HCT116 (cell line): ENCODE results near the gene BHLHA9. TPM values are rescaled to one million over a fixed set of nuclear protein-coding genes. Genes with fewer than 3 reads are reported as not detected.

Experiments used
- ATAC-seq: fragments of 200-7000 bp; cut with Tn5 transposase; 2 replicates; pipeline ENCODE4 v1.9.1; 2020; ENCODE audit warnings: mild to moderate bottlenecking, moderate library complexity
- BruUV-seq: library from RNA; stranded (reverse); fragments of 400-500 nt; replicated peaks from 2 replicates; lab custom pipeline; 2021; lab: Mats Ljungman, UMichigan
- CTCF ChIA-PET: fragments of 300-600 bp; sonication (Branson Sonifier 250); formaldehyde crosslinking; loops from one replicate; lab custom pipeline; 2021; ENCODE audit warnings: antibody characterized with exemption; lab: Charles Lee
- POLR2A ChIA-PET: fragments of 300-600, 350-600 bp; sonication (Branson Sonifier 250); formaldehyde crosslinking; loops from one replicate; lab custom pipeline; 2021; ENCODE audit warnings: antibody characterized with exemption; lab: Charles Lee
- RAD21 ChIA-PET, 2 experiments: fragments of 300-600 bp; sonication (Branson Sonifier 250); formaldehyde crosslinking; loops; one replicate each; lab custom pipeline; 2023; ENCODE audit warnings: low total read pairs in 2 of 2; ENCODE audit not compliant: uncharacterized antibody in 2 of 2, unreplicated experiment in 2 of 2, low non-redundant PET in 1 of 2; lab: Charles Lee
- DNase-seq: peaks from one replicate; pipeline ENCODE4 v3.0.0-alpha.2; 2010; ENCODE audit warnings: low read depth, low spot score
- H2AFZ ChIP-seq: fragments of 200-600 bp; shearing (Covaris generic), sonication (generic); 2 replicates; pipeline ENCODE4 v1.6.1; 2017; ENCODE audit warnings: low read depth, mixed run types, mixed read lengths, antibody characterized with exemption, low read length; ENCODE audit not compliant: poor library complexity, severe bottlenecking
- H3K27ac ChIP-seq: 2 replicates; pipeline ENCODE4 v1.5.1; 2012; ENCODE audit warnings: low read depth, low read length
- H3K27me3 ChIP-seq: fragments of 200-600 bp; sonication (generic); 2 replicates; pipeline ENCODE4 v1.6.1; 2016; ENCODE audit warnings: mixed run types, low read length, mixed read lengths; ENCODE audit not compliant: insufficient read depth
- H3K36me3 ChIP-seq, 2 experiments: fragments of 200-500 bp in 1 of 2; fragments of 200-600 bp in 1 of 2; sonication (Bioruptor generic) in 1 of 2; sonication (generic) in 1 of 2; 2 replicates each; pipeline versions ENCODE4 v1.5.1 to v1.6.1; 2014 to 2016; ENCODE audit warnings: low read length in 2 of 2, inconsistent platforms in 1 of 2, mixed read lengths in 1 of 2, mixed run types in 1 of 2; ENCODE audit not compliant: insufficient read depth in 2 of 2, control insufficient read depth in 1 of 2
- H3K4me1 ChIP-seq, 2 experiments: fragments of 200-600 bp in 1 of 2; sonication (generic) in 1 of 2; 2 replicates each; pipeline versions ENCODE4 v1.5.1 to v1.6.1; 2012 to 2017; ENCODE audit warnings: low read length in 2 of 2, inconsistent platforms in 1 of 2, mild to moderate bottlenecking in 1 of 2, mixed read lengths in 1 of 2, mixed run types in 1 of 2, moderate library complexity in 1 of 2; ENCODE audit not compliant: insufficient read depth in 2 of 2, control insufficient read depth in 1 of 2
- H3K4me2 ChIP-seq: fragments of 200-600 bp; sonication (generic); 2 replicates; pipeline ENCODE4 v1.6.1; 2017; ENCODE audit warnings: mixed run types, low read length, mixed read lengths
- H3K4me3 ChIP-seq, 2 experiments: fragments of 200-600 bp in 1 of 2; sonication (generic) in 1 of 2; replicated peaks in 1 of 2; 2 replicates each; pipeline ENCODE4 v1.5.1; 2011 to 2016; ENCODE audit warnings: low read length in 2 of 2, control low read depth in 1 of 2, low read depth in 1 of 2, mild to moderate bottlenecking in 1 of 2, mixed read lengths in 1 of 2, mixed run types in 1 of 2
- H3K79me2 ChIP-seq: fragments of 200-600 bp; sonication (generic); 2 replicates; pipeline ENCODE4 v1.6.1; 2017; ENCODE audit warnings: mild to moderate bottlenecking, mixed run types, low read length, moderate library complexity, mixed read lengths; ENCODE audit not compliant: insufficient read depth
- H3K9ac ChIP-seq: fragments of 200-600 bp; sonication (generic); 2 replicates; pipeline ENCODE4 v1.6.1; 2016; ENCODE audit warnings: low read length, mixed read lengths
- H3K9me2 ChIP-seq: fragments of 200-600 bp; sonication (generic), shearing (Covaris generic); 2 replicates; pipeline ENCODE4 v1.6.1; 2017; ENCODE audit warnings: mixed run types, mild to moderate bottlenecking, moderate library complexity; ENCODE audit not compliant: insufficient read depth
- H3K9me3 ChIP-seq, 2 experiments: fragments of 200-500 bp in 1 of 2; fragments of 200-600 bp in 1 of 2; sonication (Bioruptor generic) in 1 of 2; sonication (generic) in 1 of 2; 2 replicates each; pipeline ENCODE4 v1.6.1; 2014 to 2017; ENCODE audit warnings: low read length in 2 of 2, mixed read lengths in 2 of 2, inconsistent platforms in 1 of 2, low read depth in 1 of 2, mild to moderate bottlenecking in 1 of 2, mixed run types in 1 of 2, moderate library complexity in 1 of 2; ENCODE audit not compliant: control insufficient read depth in 1 of 2, insufficient read depth in 1 of 2
- H4K20me1 ChIP-seq: fragments of 200-600 bp; sonication (generic), shearing (Covaris generic); 2 replicates; pipeline ENCODE4 v1.6.1; 2017; ENCODE audit warnings: mixed run types, mild to moderate bottlenecking, moderate library complexity; ENCODE audit not compliant: insufficient read depth
- CEBPB ChIP-seq: IDR thresholded peaks from 2 replicates; pipeline ENCODE4 v1.6.1; 2012; ENCODE audit warnings: low read depth
- POLR2AphosphoS5 ChIP-seq: IDR thresholded peaks from 2 replicates; pipeline ENCODE4 v1.6.1; 2011; ENCODE audit warnings: mild to moderate bottlenecking, low read depth, low read length, moderate library complexity
- RAD21 ChIP-seq: IDR thresholded peaks from 2 replicates; pipeline ENCODE4 v1.6.1; 2012; ENCODE audit warnings: low read depth, mild to moderate bottlenecking
- ZBTB33 ChIP-seq: IDR thresholded peaks from 2 replicates; pipeline ENCODE4 v1.6.1; 2011; ENCODE audit warnings: mild to moderate bottlenecking, low read length, moderate library complexity; ENCODE audit not compliant: insufficient replicate concordance; ENCODE audit errors: extremely low read depth
- ZNF274 ChIP-seq: fragments of 200-500 bp; sonication (Bioruptor generic); IDR thresholded peaks from 2 replicates; pipeline ENCODE4 v1.6.1; 2014; ENCODE audit warnings: mild to moderate bottlenecking, low read depth, low read length, inconsistent platforms
- intact Hi-C: fragments of 100-400 bp; cut with micrococcal nuclease; formaldehyde crosslinking; loops from 2 replicates; pipeline ENCODE4 v1.10.0; 2022
- total RNA-seq: library from RNA; stranded (reverse); gene quantifications from one replicate; pipeline ENCODE4 v1.2.1, GENCODE V29; 2021; ENCODE audit not compliant: unreplicated experiment
- TF ChIP-seq, protein P1 (sequence below): IDR thresholded peaks from 2 replicates; pipeline ENCODE4 v1.6.1; 2012
- TF ChIP-seq, protein P2 (sequence below): IDR thresholded peaks from 2 replicates; pipeline ENCODE4 v1.6.1; 2012; ENCODE audit warnings: low read depth

Gene BHLHA9
- total RNA-seq, 1 experiment from 2014 or later = not detected

DNA sequence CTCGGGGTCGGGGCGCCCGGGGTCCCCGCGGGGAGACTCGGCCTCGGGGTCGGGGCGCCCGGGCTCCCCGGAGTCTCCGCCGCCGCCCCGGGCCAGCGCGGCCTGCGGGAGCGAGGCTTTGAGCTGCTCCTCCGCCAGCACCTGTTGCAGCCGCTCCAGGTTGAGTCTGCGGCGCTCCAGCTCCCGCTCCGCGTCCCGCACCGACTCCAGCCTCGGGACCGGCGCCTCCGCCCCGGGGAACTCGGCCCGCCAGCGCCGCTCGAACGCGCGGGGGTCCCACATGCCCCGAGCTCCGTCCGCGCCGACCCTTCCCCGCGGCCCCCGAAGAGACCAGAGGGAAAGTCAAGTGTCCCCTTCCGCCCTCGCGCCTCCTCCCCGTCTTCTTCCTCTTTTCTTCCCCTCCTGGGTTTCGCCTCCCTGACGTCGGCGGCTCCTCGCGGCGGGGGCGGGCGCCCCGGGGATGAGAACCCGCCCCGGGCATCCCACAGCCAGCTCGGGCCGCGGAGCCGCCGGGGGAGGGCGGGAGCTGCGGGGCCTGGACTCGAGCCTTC is 40.8 kb upstream of the BHLHA9 start:
- ChIA-PET POLR2A (no interaction called here), RAD21 (interaction anchor here in 1 of 2 experiments (0.7 kb wide), 1 partner anchor 1035 kb away, joined by 3 read pairs; no protein-coding TSS in a partner anchor), CTCF (interaction anchor here (0.9 kb wide), 1 partner anchor 25 kb away, joined by 3 read pairs; no protein-coding TSS in a partner anchor)
- BruUV-seq = no TSS peak
- ATAC-seq = no peak
- H3K4me3 ChIP-seq = no peak overlapping the region
- H2AFZ ChIP-seq = no peak overlapping the region
- H3K36me3 ChIP-seq = no peaks in the 10 kb centered on the region
- H3K9ac ChIP-seq = no peak overlapping the region
- no peaks in the 10 kb centered on the region for H3K4me1 ChIP-seq
- no peaks in the 10 kb centered on the region for H3K79me2 ChIP-seq
- no peaks in the 10 kb centered on the region for H3K27me3 ChIP-seq
- H3K4me2 ChIP-seq = no peak overlapping the region
- DNase-seq = no peak
- H3K9me2 ChIP-seq = no peaks in the 10 kb centered on the region
- H3K9me3 ChIP-seq = no peaks in the 10 kb centered on the region
- no peak overlapping the region for H3K27ac ChIP-seq
- TF ChIP-seq POLR2AphosphoS5 (no peak), ZBTB33 (no peak), RAD21 (no peak), ZNF274 (no peak), CEBPB (no peak)
- TF ChIP-seq, protein P1, sequence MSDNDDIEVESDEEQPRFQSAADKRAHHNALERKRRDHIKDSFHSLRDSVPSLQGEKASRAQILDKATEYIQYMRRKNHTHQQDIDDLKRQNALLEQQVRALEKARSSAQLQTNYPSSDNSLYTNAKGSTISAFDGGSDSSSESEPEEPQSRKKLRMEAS = no peak
- TF ChIP-seq, protein P2, sequence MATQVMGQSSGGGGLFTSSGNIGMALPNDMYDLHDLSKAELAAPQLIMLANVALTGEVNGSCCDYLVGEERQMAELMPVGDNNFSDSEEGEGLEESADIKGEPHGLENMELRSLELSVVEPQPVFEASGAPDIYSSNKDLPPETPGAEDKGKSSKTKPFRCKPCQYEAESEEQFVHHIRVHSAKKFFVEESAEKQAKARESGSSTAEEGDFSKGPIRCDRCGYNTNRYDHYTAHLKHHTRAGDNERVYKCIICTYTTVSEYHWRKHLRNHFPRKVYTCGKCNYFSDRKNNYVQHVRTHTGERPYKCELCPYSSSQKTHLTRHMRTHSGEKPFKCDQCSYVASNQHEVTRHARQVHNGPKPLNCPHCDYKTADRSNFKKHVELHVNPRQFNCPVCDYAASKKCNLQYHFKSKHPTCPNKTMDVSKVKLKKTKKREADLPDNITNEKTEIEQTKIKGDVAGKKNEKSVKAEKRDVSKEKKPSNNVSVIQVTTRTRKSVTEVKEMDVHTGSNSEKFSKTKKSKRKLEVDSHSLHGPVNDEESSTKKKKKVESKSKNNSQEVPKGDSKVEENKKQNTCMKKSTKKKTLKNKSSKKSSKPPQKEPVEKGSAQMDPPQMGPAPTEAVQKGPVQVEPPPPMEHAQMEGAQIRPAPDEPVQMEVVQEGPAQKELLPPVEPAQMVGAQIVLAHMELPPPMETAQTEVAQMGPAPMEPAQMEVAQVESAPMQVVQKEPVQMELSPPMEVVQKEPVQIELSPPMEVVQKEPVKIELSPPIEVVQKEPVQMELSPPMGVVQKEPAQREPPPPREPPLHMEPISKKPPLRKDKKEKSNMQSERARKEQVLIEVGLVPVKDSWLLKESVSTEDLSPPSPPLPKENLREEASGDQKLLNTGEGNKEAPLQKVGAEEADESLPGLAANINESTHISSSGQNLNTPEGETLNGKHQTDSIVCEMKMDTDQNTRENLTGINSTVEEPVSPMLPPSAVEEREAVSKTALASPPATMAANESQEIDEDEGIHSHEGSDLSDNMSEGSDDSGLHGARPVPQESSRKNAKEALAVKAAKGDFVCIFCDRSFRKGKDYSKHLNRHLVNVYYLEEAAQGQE = no peak
- intact Hi-C loops = no loop called here
- H4K20me1 ChIP-seq = no peaks in the 10 kb centered on the region
